Dendritic cell treated with granulocyte-macrophage colony-stimulating factor and Interleukin-4, amounts not matched to agents 40 ng/mL and 50 ng/mL, for 4 days (primary cell): ENCODE results near the gene SFRP5.

Source experiments
- H3K27ac Mint-ChIP-seq: one replicate; pipeline ENCODE4 v1.8.0; 2022; ENCODE audit warnings: mild to moderate bottlenecking, mixed read lengths
- H3K27me3 Mint-ChIP-seq: one replicate; pipeline ENCODE4 v1.8.0; 2022; ENCODE audit warnings: mild to moderate bottlenecking, mixed read lengths
- H3K36me3 Mint-ChIP-seq: one replicate; pipeline ENCODE4 v1.8.0; 2022; ENCODE audit warnings: low read depth, mixed read lengths
- H3K4me1 Mint-ChIP-seq: one replicate; pipeline ENCODE4 v1.8.0; 2022; ENCODE audit warnings: low read depth, mixed read lengths
- H3K4me3 Mint-ChIP-seq: one replicate; pipeline ENCODE4 v1.8.0; 2022; ENCODE audit warnings: mild to moderate bottlenecking, moderate library complexity, mixed read lengths
- H3K9me3 Mint-ChIP-seq: one replicate; pipeline ENCODE4 v1.8.0; 2022; ENCODE audit warnings: mixed read lengths
- intact Hi-C: fragments of 100-400 bp; cut with micrococcal nuclease; formaldehyde crosslinking; loops from one replicate; pipeline ENCODE4 v1.15.0; 2022

Gene SFRP5

GRCh38 chr10:97798958-97799610 is 27.3 kb upstream of the SFRP5 start:
- peaks cover 31% of the 10 kb centered on the region for H3K27me3 Mint-ChIP-seq
- H3K4me1 Mint-ChIP-seq, result no peaks in the 10 kb centered on the region
- H3K36me3 Mint-ChIP-seq, result no peaks in the 10 kb centered on the region
- no peak overlapping the region for H3K27ac Mint-ChIP-seq
- H3K4me3 Mint-ChIP-seq, result no peak overlapping the region
- peaks cover 9% of the 10 kb centered on the region for H3K9me3 Mint-ChIP-seq
- intact Hi-C loops, result loop anchor here (10.0 kb wide), 1 partner anchor 246 kb away; no protein-coding TSS in a partner anchor

- Mint-ChIP-seq H3K4me3 (no peak overlapping the region), H3K36me3 (no peaks in the 10 kb centered on the region), H3K27ac (no peak overlapping the region), H3K4me1 (no peaks in the 10 kb centered on the region), H3K9me3 (peaks cover 9% of the 10 kb centered on the region), H3K27me3 (peaks cover 32% of the 10 kb centered on the region)
- intact Hi-C loops, result loop anchor here (1.0 to 10.0 kb wide), 2 partner anchors 75 to 248 kb away; no protein-coding TSS in a partner anchor
Measured at GRCh38 chr10:97796651-97797050, 24.9 kb upstream of the SFRP5 start.

GRCh38 chr10:97795886-97796285 is 24.1 kb upstream of the SFRP5 start:
- H3K4me1 Mint-ChIP-seq, result no peaks in the 10 kb centered on the region
- H3K27ac Mint-ChIP-seq, result no peak overlapping the region
- H3K9me3 Mint-ChIP-seq, result peaks cover 9% of the 10 kb centered on the region
- no peak overlapping the region for H3K4me3 Mint-ChIP-seq
- no peaks in the 10 kb centered on the region for H3K36me3 Mint-ChIP-seq
- H3K27me3 Mint-ChIP-seq, result peaks cover 32% of the 10 kb centered on the region
- intact Hi-C loops, result loop anchor here (10.0 kb wide), 1 partner anchor 249 kb away; no protein-coding TSS in a partner anchor

- intact Hi-C loops, result loop anchor here (1.0 to 10.0 kb wide), 2 partner anchors 77 to 253 kb away; no protein-coding TSS in a partner anchor
- Mint-ChIP-seq H3K36me3 (no peaks in the 10 kb centered on the region), H3K4me1 (no peaks in the 10 kb centered on the region), H3K4me3 (no peak overlapping the region), H3K9me3 (no peaks in the 10 kb centered on the region), H3K27ac (no peak overlapping the region), H3K27me3 (peaks cover 44% of the 10 kb centered on the region)
Measured at GRCh38 chr10:97791824-97792721, 20.3 kb upstream of the SFRP5 start.

- no peak overlapping the region for H3K4me3 Mint-ChIP-seq
- H3K9me3 Mint-ChIP-seq, result no peaks in the 10 kb centered on the region
- no peak overlapping the region for H3K27ac Mint-ChIP-seq
- H3K4me1 Mint-ChIP-seq, result no peaks in the 10 kb centered on the region
- peaks cover 48% of the 10 kb centered on the region for H3K27me3 Mint-ChIP-seq
- H3K36me3 Mint-ChIP-seq, result no peaks in the 10 kb centered on the region
- intact Hi-C loops, result loop anchor here (10.0 kb wide), 1 partner anchor 255 kb away; no protein-coding TSS in a partner anchor
Measured at GRCh38 chr10:97789770-97790397, 18.1 kb upstream of the SFRP5 start.

GRCh38 chr10:97788552-97789442 is 17.0 kb upstream of the SFRP5 start:
- H3K4me3 Mint-ChIP-seq, result no peak overlapping the region

GRCh38 chr10:97785731-97786130 is 13.9 kb upstream of the SFRP5 start:
- Mint-ChIP-seq H3K9me3 (no peaks in the 10 kb centered on the region), H3K36me3 (no peaks in the 10 kb centered on the region), H3K4me1 (peaks cover 5% of the 10 kb centered on the region), H3K4me3 (no peak overlapping the region), H3K27ac (no peak overlapping the region), H3K27me3 (peaks cover 39% of the 10 kb centered on the region)
- intact Hi-C loops, result no loop called here

More at GRCh38 chr10:97788552-97789442, 17.0 kb upstream of the SFRP5 start:
- peaks cover 48% of the 10 kb centered on the region for H3K27me3 Mint-ChIP-seq
- H3K4me1 Mint-ChIP-seq, result no peaks in the 10 kb centered on the region
- H3K9me3 Mint-ChIP-seq, result no peaks in the 10 kb centered on the region
- H3K27ac Mint-ChIP-seq, result no peak overlapping the region
- H3K36me3 Mint-ChIP-seq, result no peaks in the 10 kb centered on the region
- intact Hi-C loops, result no loop called here

GRCh38 chr10:97785231-97785630 is 13.4 kb upstream of the SFRP5 start:
- Mint-ChIP-seq H3K4me1 (peaks cover 5% of the 10 kb centered on the region), H3K9me3 (no peaks in the 10 kb centered on the region), H3K27ac (no peak overlapping the region), H3K27me3 (peaks cover 41% of the 10 kb centered on the region), H3K4me3 (no peak overlapping the region), H3K36me3 (no peaks in the 10 kb centered on the region)
- intact Hi-C loops, result no loop called here

GRCh38 chr10:97784200-97784810 is 12.5 kb upstream of the SFRP5 start:
- no peak overlapping the region for H3K27ac Mint-ChIP-seq
- peaks cover 5% of the 10 kb centered on the region for H3K4me1 Mint-ChIP-seq
- intact Hi-C loops, result no loop called here
- H3K9me3 Mint-ChIP-seq, result no peaks in the 10 kb centered on the region
- no peaks in the 10 kb centered on the region for H3K36me3 Mint-ChIP-seq
- peaks cover 33% of the 10 kb centered on the region for H3K27me3 Mint-ChIP-seq
- H3K4me3 Mint-ChIP-seq, result no peak overlapping the region

- no peak overlapping the region for H3K27ac Mint-ChIP-seq
- H3K36me3 Mint-ChIP-seq, result no peaks in the 10 kb centered on the region
- intact Hi-C loops, result no loop called here
- peaks cover 22% of the 10 kb centered on the region for H3K27me3 Mint-ChIP-seq
- H3K4me1 Mint-ChIP-seq, result peaks cover 5% of the 10 kb centered on the region
- no peak overlapping the region for H3K4me3 Mint-ChIP-seq
- H3K9me3 Mint-ChIP-seq, result no peaks in the 10 kb centered on the region
Measured at GRCh38 chr10:97782455-97783228, 10.8 kb upstream of the SFRP5 start.

- H3K36me3 Mint-ChIP-seq, result no peaks in the 10 kb centered on the region
- no peak overlapping the region for H3K4me3 Mint-ChIP-seq
- intact Hi-C loops, result no loop called here
- H3K27me3 Mint-ChIP-seq, result peaks cover 15% of the 10 kb centered on the region
- H3K27ac Mint-ChIP-seq, result no peak overlapping the region
- peaks cover 5% of the 10 kb centered on the region for H3K4me1 Mint-ChIP-seq
- no peaks in the 10 kb centered on the region for H3K9me3 Mint-ChIP-seq
Measured at GRCh38 chr10:97781618-97782331, 10.0 kb upstream of the SFRP5 start.
